HCT116 (cell line): ENCODE measurements around the gene TUT4. TPM values are rescaled to one million over a fixed set of nuclear protein-coding genes. Genes with fewer than 3 reads are reported as not detected.

Source experiments
- ATAC-seq: fragments of 200-7000 bp; cut with Tn5 transposase; 2 replicates; pipeline ENCODE4 v1.9.1; 2020; ENCODE audit warnings: mild to moderate bottlenecking, moderate library complexity
- BruUV-seq: library from RNA; stranded (reverse); fragments of 400-500 nt; replicated peaks from 2 replicates; lab custom pipeline; 2021; lab: Mats Ljungman, UMichigan
- CTCF ChIA-PET: fragments of 300-600 bp; sonication (Branson Sonifier 250); formaldehyde crosslinking; loops from one replicate; lab custom pipeline; 2021; ENCODE audit warnings: antibody characterized with exemption; lab: Charles Lee
- POLR2A ChIA-PET: fragments of 300-600, 350-600 bp; sonication (Branson Sonifier 250); formaldehyde crosslinking; loops from one replicate; lab custom pipeline; 2021; ENCODE audit warnings: antibody characterized with exemption; lab: Charles Lee
- RAD21 ChIA-PET, 2 experiments: fragments of 300-600 bp; sonication (Branson Sonifier 250); formaldehyde crosslinking; loops; one replicate each; lab custom pipeline; 2023; ENCODE audit warnings: low total read pairs in 2 of 2; ENCODE audit not compliant: uncharacterized antibody in 2 of 2, unreplicated experiment in 2 of 2, low non-redundant PET in 1 of 2; lab: Charles Lee
- DNase-seq: peaks from one replicate; pipeline ENCODE4 v3.0.0-alpha.2; 2010; ENCODE audit warnings: low read depth, low spot score
- H2AFZ ChIP-seq: fragments of 200-600 bp; shearing (Covaris generic), sonication (generic); 2 replicates; pipeline ENCODE4 v1.6.1; 2017; ENCODE audit warnings: low read depth, mixed run types, mixed read lengths, antibody characterized with exemption, low read length; ENCODE audit not compliant: poor library complexity, severe bottlenecking
- H3K27ac ChIP-seq: 2 replicates; pipeline ENCODE4 v1.5.1; 2012; ENCODE audit warnings: low read depth, low read length
- H3K27me3 ChIP-seq: fragments of 200-600 bp; sonication (generic); 2 replicates; pipeline ENCODE4 v1.6.1; 2016; ENCODE audit warnings: mixed run types, low read length, mixed read lengths; ENCODE audit not compliant: insufficient read depth
- H3K36me3 ChIP-seq, 2 experiments: fragments of 200-500 bp in 1 of 2; fragments of 200-600 bp in 1 of 2; sonication (Bioruptor generic) in 1 of 2; sonication (generic) in 1 of 2; 2 replicates each; pipeline versions ENCODE4 v1.5.1 to v1.6.1; 2014 to 2016; ENCODE audit warnings: low read length in 2 of 2, inconsistent platforms in 1 of 2, mixed read lengths in 1 of 2, mixed run types in 1 of 2; ENCODE audit not compliant: insufficient read depth in 2 of 2, control insufficient read depth in 1 of 2
- H3K4me1 ChIP-seq, 2 experiments: fragments of 200-600 bp in 1 of 2; sonication (generic) in 1 of 2; 2 replicates each; pipeline versions ENCODE4 v1.5.1 to v1.6.1; 2012 to 2017; ENCODE audit warnings: low read length in 2 of 2, inconsistent platforms in 1 of 2, mild to moderate bottlenecking in 1 of 2, mixed read lengths in 1 of 2, mixed run types in 1 of 2, moderate library complexity in 1 of 2; ENCODE audit not compliant: insufficient read depth in 2 of 2, control insufficient read depth in 1 of 2
- H3K4me2 ChIP-seq: fragments of 200-600 bp; sonication (generic); 2 replicates; pipeline ENCODE4 v1.6.1; 2017; ENCODE audit warnings: mixed run types, low read length, mixed read lengths
- H3K4me3 ChIP-seq, 2 experiments: fragments of 200-600 bp in 1 of 2; sonication (generic) in 1 of 2; replicated peaks in 1 of 2; 2 replicates each; pipeline ENCODE4 v1.5.1; 2011 to 2016; ENCODE audit warnings: low read length in 2 of 2, control low read depth in 1 of 2, low read depth in 1 of 2, mild to moderate bottlenecking in 1 of 2, mixed read lengths in 1 of 2, mixed run types in 1 of 2
- H3K79me2 ChIP-seq: fragments of 200-600 bp; sonication (generic); 2 replicates; pipeline ENCODE4 v1.6.1; 2017; ENCODE audit warnings: mild to moderate bottlenecking, mixed run types, low read length, moderate library complexity, mixed read lengths; ENCODE audit not compliant: insufficient read depth
- H3K9ac ChIP-seq: fragments of 200-600 bp; sonication (generic); 2 replicates; pipeline ENCODE4 v1.6.1; 2016; ENCODE audit warnings: low read length, mixed read lengths
- H3K9me2 ChIP-seq: fragments of 200-600 bp; sonication (generic), shearing (Covaris generic); 2 replicates; pipeline ENCODE4 v1.6.1; 2017; ENCODE audit warnings: mixed run types, mild to moderate bottlenecking, moderate library complexity; ENCODE audit not compliant: insufficient read depth
- H3K9me3 ChIP-seq, 2 experiments: fragments of 200-500 bp in 1 of 2; fragments of 200-600 bp in 1 of 2; sonication (Bioruptor generic) in 1 of 2; sonication (generic) in 1 of 2; 2 replicates each; pipeline ENCODE4 v1.6.1; 2014 to 2017; ENCODE audit warnings: low read length in 2 of 2, mixed read lengths in 2 of 2, inconsistent platforms in 1 of 2, low read depth in 1 of 2, mild to moderate bottlenecking in 1 of 2, mixed run types in 1 of 2, moderate library complexity in 1 of 2; ENCODE audit not compliant: control insufficient read depth in 1 of 2, insufficient read depth in 1 of 2
- H4K20me1 ChIP-seq: fragments of 200-600 bp; sonication (generic), shearing (Covaris generic); 2 replicates; pipeline ENCODE4 v1.6.1; 2017; ENCODE audit warnings: mixed run types, mild to moderate bottlenecking, moderate library complexity; ENCODE audit not compliant: insufficient read depth
- CBX3 ChIP-seq: IDR thresholded peaks from 2 replicates; pipeline ENCODE4 v1.6.1; 2012; ENCODE audit warnings: low read depth
- CEBPB ChIP-seq: IDR thresholded peaks from 2 replicates; pipeline ENCODE4 v1.6.1; 2012; ENCODE audit warnings: low read depth
- EGR1 ChIP-seq: IDR thresholded peaks from 2 replicates; pipeline ENCODE4 v1.6.1; 2012; ENCODE audit warnings: low read depth
- ELF1 ChIP-seq: IDR thresholded peaks from 2 replicates; pipeline ENCODE4 v1.6.1; 2012; ENCODE audit warnings: low read depth, borderline replicate concordance
- POLR2A ChIP-seq: IDR thresholded peaks from 2 replicates; pipeline ENCODE4 v1.7.0; 2011; ENCODE audit warnings: borderline replicate concordance; ENCODE audit not compliant: insufficient read depth, insufficient read length; ENCODE audit errors: extremely low read depth
- RAD21 ChIP-seq: IDR thresholded peaks from 2 replicates; pipeline ENCODE4 v1.6.1; 2012; ENCODE audit warnings: low read depth, mild to moderate bottlenecking
- TCF7L2 ChIP-seq: IDR thresholded peaks from 2 replicates; pipeline ENCODE4 v1.7.0; 2011; ENCODE audit warnings: borderline replicate concordance, inconsistent platforms; ENCODE audit not compliant: insufficient read depth, insufficient read length; ENCODE audit errors: extremely low read depth
- YY1 ChIP-seq: IDR thresholded peaks from 2 replicates; pipeline ENCODE4 v1.6.1; 2011; ENCODE audit warnings: low read length, low read depth, moderate library complexity, mild to moderate bottlenecking; ENCODE audit not compliant: insufficient replicate concordance; ENCODE audit errors: extremely low read depth
- ZFX ChIP-seq: fragments of 450-650 bp; IDR thresholded peaks from 2 replicates; pipeline ENCODE4 v1.6.1; 2017
- ZNF274 ChIP-seq: fragments of 200-500 bp; sonication (Bioruptor generic); IDR thresholded peaks from 2 replicates; pipeline ENCODE4 v1.6.1; 2014; ENCODE audit warnings: mild to moderate bottlenecking, low read depth, low read length, inconsistent platforms
- intact Hi-C: fragments of 100-400 bp; cut with micrococcal nuclease; formaldehyde crosslinking; loops from 2 replicates; pipeline ENCODE4 v1.10.0; 2022
- total RNA-seq: library from RNA; stranded (reverse); gene quantifications from one replicate; pipeline ENCODE4 v1.2.1, GENCODE V29; 2021; ENCODE audit not compliant: unreplicated experiment
- TF ChIP-seq, protein P1 (sequence below), 3 experiments: fragments of 200-600 bp in 1 of 3; sonication (generic) in 1 of 3; IDR thresholded peaks in 2 of 3; conservative IDR thresholded peaks in 1 of 3; 2 replicates each; pipeline ENCODE4 v1.5.1; 2012 to 2017; ENCODE audit warnings: low read depth in 2 of 3, low read length in 2 of 3, antibody characterized with exemption in 1 of 3, borderline replicate concordance in 1 of 3, control low read depth in 1 of 3, mild to moderate bottlenecking in 1 of 3, mixed read lengths in 1 of 3, mixed run types in 1 of 3, moderate library complexity in 1 of 3; ENCODE audit not compliant: insufficient read depth in 1 of 3
- TF ChIP-seq, protein P2 (sequence below): IDR thresholded peaks from 2 replicates; pipeline ENCODE4 v1.6.1; 2012
- TF ChIP-seq, protein P3 (sequence below): IDR thresholded peaks from 2 replicates; pipeline ENCODE4 v1.6.1; 2012

The TUT4 gene
- total RNA-seq, 1 experiment from 2014 or later, result 50.0 TPM

DNA sequence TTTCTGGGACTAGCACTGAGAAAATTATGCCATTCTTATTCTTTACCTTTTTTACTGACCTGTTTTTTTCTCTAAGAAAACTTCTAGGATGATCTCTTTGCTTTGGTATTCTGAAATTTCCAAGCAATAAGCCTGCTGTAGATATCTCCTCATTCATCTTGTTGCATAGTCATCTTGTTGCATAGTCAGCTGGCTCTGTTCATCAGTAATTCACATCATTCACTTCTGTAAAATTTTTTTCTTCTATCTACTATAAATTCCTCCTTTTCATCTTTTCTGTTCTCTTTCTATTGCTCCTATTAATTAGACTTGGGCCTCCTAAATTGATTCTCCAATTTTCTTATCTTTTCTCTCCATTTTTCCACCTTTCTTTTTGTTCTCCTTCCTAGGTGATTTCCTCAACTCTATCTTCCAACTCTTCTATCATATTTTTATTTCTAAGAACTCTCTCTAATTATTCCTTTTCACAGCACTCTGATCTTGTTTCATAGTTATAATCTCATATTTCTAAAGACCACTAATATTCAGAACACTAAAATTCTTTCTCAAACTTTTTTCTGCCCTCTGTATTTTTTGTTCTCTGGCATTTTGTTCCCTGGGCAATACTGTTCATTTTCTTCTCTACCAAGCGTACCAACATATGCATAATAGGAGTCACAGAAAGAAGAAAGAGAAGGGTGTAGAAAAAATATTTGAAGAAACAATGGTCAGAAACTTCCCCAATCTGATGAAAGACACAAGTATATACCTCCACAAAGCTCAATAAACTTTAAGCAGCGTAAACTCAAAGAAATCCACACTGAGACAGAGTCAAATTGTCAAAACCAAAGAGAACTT, 17.7 kb downstream of the TUT4 start (continued):
- TF ChIP-seq, protein P1, sequence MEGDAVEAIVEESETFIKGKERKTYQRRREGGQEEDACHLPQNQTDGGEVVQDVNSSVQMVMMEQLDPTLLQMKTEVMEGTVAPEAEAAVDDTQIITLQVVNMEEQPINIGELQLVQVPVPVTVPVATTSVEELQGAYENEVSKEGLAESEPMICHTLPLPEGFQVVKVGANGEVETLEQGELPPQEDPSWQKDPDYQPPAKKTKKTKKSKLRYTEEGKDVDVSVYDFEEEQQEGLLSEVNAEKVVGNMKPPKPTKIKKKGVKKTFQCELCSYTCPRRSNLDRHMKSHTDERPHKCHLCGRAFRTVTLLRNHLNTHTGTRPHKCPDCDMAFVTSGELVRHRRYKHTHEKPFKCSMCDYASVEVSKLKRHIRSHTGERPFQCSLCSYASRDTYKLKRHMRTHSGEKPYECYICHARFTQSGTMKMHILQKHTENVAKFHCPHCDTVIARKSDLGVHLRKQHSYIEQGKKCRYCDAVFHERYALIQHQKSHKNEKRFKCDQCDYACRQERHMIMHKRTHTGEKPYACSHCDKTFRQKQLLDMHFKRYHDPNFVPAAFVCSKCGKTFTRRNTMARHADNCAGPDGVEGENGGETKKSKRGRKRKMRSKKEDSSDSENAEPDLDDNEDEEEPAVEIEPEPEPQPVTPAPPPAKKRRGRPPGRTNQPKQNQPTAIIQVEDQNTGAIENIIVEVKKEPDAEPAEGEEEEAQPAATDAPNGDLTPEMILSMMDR (IDR thresholded peaks at IDR 0.05 in 2 of 3, conservative IDR thresholded peaks at IDR 0.05 in 1 of 3; ENCODE audit: borderline replicate concordance in 1 of 3, insufficient read depth in 1 of 3, low read depth in 2 of 3, low read length in 2 of 3), result no peak

DNA sequence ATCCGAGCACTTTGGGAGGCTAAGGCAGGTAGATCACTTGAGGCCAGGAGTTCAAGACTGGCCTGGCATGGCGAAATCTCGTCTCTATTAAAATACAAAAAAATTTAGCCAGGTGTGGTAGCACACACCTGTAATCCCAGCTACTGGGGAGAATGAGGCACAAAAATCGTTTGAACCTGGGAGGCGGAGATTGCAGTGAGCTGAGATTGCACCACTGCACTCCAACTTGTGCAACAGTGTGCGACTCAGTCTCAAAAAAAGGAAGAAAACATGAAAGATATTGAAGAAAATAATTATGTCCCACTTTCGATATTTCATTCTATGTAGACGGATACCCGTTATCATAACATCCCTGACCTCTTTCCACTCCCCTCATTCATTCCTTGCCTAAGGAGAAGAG, 19.2 kb downstream of the TUT4 start:
- intact Hi-C loops, result no loop called here
- Histone ChIP-seq H3K4me1 (no peaks in the 10 kb centered on the region), H2AFZ (no peak overlapping the region), H3K9ac (no peak overlapping the region), H3K4me3 (no peak overlapping the region), H3K9me2 (no peaks in the 10 kb centered on the region), H3K27ac (no peak overlapping the region), H3K27me3 (no peaks in the 10 kb centered on the region), H3K36me3 (no peaks in the 10 kb centered on the region), H3K9me3 (no peaks in the 10 kb centered on the region), H4K20me1 (no peaks in the 10 kb centered on the region), H3K4me2 (no peak overlapping the region), H3K79me2 (peaks cover 93% of the 10 kb centered on the region)
- ATAC-seq (no peak), DNase-seq (no peak)
- no TSS peak for BruUV-seq
- TF ChIP-seq, protein P2, sequence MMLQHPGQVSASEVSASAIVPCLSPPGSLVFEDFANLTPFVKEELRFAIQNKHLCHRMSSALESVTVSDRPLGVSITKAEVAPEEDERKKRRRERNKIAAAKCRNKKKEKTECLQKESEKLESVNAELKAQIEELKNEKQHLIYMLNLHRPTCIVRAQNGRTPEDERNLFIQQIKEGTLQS, result no peak
- TF ChIP-seq POLR2A (no peak), ELF1 (no peak), ZFX (no peak), YY1 (no peak), ZNF274 (no peak), CBX3 (no peak), RAD21 (no peak), EGR1 (no peak), CEBPB (no peak), TCF7L2 (no peak)
- TF ChIP-seq, protein P3, sequence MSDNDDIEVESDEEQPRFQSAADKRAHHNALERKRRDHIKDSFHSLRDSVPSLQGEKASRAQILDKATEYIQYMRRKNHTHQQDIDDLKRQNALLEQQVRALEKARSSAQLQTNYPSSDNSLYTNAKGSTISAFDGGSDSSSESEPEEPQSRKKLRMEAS, result no peak
- ChIA-PET POLR2A (interaction anchor here (0.7 kb wide), 1 partner anchor 19 kb away, joined by 3 read pairs; the partner anchor contains the start of gene TUT4), CTCF (no interaction called here), RAD21 (no interaction called here)
